CD4-positive, alpha-beta T cell treated with Interleukin-17A for 1 hour (primary cell): ENCODE measurements around the gene PTK7.
"Not testable (repeated sequence)": the region's sequence is repeated elsewhere in the genome, so short reads cannot be mapped to it uniquely, and the experiment has no call there.

Experiments used
- DNase-seq: peaks from one replicate; pipeline ENCODE4 v3.0.0-alpha.2; 2020

The PTK7 gene

DNA sequence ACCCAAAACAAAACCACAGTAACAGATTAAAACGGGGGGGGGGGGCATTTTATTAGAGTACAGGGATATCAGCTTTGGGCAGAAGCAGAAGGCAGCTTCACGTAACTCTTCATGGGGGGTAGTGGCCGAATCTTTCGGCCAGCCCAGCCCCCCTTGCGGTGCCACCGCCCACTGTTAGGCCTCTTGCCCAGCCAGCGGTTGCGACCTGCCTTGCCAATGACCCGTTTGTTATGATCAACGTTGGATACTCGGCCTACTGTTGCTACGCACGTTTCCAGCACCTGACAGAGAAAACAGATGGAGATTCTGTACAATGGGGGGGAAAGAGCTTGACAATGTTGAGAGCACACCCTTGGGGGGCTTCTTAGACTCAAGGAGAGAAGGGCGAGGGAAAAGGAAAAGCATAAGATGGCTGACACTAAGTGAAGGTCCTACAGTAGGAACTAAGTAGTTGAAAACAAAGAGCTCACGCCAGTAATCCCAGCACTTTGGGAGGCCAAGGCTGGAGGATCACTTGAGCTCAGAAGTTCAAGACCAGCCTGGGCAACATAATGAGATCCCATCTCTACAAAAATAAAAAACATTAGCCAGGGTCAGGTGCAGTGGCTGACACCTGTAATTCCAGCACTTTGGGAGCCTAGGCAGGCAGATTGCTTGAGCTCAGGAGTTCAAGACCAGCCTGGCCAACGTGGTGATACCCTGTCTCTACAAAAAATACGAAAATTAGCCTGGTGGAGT lies 21.7 kb upstream of the PTK7 start:
- DNase-seq = no peak

DNA sequence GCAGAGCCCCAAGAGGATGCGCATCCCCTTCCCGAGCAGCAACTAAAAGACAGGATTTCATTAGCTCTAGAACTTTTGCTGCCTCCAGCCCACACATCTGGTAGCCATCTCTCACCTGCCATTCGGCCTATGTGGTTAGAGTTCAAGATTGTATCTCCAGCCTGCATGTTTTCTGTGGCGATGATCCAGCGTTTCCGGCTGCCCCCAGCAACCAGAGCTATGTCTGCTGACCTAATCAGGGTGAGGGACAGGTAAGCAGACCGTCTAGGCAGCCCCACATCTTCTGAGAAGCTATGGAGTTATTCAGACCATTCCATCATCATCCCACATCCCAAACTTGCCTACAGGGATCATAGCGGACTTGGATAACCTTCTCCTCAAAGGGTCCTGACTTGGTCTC lies 20.1 kb upstream of the PTK7 start:
- DNase-seq = no peak

DNA sequence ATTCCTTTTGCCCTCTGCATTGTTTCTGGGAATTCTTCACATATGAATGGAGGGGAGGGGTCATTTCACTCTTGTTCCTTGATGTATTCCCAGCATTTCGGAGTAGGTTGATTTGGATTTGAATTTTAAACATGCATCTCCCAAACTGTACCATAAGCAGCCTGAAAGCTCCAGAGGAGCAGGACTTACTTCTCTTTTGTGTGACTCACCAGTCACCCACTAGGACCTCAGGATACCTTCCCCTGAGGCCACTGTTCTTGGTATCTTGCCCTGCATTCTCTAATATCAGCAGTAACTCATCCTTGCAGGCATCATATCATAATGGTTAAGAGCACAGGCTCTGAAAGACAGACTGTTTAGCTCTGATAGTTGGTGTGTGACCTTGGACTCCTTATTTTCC lies 17.6 kb upstream of the PTK7 start:
- DNase-seq = no peak

DNA sequence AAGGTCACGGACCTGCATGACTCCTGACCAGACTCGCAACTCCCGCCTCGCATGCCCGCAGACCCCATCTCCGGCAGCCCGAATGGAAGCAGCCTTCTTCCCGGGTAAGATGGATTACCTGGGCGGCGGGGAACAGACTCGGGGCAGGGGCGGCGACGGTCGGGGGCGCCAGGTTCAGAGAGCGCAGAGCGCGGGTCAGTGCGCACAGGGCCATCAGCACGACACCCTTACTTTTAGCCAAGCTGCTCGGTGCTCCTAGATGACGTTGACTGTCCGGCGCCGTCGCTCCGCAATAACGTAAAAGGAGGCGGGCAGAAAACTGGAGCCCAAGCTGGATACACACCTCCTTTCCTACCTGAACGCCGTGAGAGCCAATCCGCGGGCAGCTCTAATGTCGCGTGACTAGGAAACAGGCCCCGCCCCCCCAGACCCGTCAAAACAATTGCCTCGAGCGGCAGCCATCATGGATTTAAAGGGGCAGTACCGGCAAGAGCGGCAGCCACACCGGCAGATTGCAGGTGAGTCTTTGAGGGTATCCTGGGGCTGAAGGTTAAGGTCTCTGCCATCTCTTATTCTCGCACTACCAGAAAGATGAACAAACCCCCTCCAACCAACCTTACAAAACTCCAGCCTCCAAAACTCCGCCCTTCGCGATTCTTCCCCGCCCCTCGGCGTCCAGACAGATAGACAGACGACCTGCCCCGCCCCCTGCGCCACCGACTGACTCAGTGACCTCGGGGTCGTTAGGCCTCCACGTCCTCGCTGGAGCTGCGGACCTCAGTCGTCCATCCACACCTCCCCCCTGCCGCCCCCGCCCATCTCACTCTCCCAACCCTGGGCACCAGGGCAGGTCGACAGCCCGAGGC lies 16.7 kb upstream of the PTK7 start, which contains the start of the genes KLC4 and MRPL2:
KLC4 (plus strand) TSS at position 464 of the 866 bp plus-strand sequence. CDS start 1,705 bp downstream, outside the sequence.
MRPL2 (minus strand) TSS at position 267 of the 866 bp plus-strand sequence; CDS start at position 214, 53 bp downstream.
- DNase-seq = peak; percentile 99

DNA sequence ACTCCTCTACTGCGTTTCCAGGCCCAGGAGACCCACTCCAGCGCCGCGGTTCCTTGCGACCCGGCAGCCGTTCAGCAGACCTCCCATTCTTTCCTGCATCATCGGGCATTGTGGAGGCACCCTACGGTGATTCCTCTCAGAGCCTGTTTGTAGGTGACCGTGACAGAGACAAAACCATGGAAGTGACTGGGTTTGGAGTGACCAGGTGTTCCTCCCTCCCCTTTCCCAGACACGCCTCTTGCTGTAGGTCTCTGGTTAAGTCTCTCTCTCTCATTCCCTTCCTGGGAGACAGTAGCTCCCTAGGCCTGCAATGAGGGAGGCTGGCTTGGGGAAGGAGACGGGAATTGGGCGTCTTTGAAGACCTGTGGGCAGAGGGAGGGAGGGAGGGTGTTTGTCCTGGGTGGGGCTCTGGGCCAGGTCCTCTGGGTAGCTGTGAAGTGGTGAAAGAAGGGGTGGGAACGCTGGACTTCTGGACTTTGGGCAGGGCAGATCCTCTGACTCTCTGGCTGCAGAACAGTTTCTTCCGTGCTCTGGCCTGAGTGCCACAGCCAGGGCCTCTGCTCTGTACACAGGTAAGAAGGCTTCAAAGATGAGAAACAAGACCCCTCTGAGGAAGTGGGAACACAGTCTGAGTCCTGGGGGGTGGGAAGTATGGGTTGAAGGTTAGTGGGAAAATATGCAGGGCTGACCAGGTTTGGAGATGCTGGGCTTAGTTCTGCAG lies 15.9 kb upstream of the PTK7 start:
- no peak for DNase-seq

DNA sequence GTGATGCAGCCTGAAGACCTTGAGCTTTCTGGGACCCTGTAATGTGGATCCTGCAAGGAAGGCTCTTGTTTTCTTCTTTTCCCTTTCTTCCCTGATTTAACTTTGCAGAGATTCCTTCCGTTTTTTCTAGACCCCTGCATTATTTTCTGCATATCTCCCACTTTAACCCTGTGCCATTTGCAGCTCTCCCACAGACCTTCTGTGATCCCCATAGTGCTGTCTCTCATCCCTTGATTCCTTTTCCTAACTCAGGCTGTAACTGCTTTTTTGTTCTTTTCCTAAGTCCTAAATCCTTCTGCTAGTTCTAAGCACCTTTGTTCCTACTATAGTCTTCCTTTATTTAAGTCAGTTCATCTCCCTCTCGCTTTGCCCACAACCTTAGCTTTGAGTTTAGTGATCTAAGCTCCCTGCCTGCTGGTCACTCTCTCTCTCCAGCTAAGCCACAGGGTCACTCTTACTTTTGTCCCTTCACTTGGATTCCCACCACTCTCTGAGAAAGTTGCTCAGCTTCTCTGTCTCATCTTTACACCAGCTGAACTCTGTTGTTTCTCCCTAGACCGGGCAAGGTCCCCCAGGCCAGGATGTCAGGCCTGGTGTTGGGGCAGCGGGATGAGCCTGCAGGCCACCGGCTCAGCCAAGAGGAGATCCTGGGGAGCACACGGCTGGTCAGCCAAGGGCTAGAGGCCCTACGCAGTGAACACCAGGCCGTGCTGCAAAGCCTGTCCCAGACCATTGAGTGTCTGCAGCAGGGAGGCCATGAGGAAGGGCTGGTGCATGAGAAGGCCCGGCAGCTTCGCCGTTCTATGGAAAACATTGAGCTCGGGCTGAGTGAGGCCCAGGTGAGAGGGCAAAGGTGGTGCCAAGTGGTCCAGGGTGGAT lies 15.1 kb upstream of the PTK7 start:
- no peak for DNase-seq

DNA sequence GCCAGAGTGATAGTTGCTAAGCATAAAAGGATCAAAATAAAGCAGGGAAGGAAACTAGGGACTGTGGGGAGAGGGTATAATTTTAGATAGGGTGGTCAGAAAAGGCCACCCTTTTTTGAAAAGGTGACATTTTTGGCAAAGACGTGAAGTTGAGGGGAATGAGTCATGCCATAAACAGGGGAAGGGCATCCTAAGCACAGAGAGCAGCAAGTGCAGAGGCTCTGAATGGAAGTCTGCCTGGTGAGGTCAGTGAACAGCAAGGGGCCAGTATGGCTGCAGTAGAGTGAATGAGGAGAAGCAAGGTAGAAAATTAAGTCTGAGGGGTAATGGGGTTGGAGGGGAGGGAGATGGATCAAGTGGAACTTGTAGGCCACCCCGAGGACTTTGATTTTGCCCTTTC lies 14.3 kb upstream of the PTK7 start:
- DNase-seq = no peak

DNA sequence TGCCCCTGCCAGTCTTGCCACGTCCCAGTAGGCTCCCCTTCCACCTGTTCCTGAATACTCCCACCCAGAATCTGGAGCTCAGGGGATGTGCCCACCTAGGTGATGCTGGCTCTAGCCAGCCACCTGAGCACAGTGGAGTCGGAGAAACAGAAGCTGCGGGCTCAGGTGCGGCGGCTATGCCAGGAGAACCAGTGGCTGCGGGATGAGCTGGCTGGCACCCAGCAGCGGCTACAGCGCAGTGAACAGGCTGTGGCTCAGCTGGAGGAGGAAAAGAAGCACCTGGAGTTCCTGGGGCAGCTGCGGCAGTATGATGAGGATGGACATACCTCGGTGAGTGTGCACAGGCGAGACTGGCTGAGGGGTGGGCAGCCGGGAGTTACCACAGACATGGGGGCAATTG lies 13.3 kb upstream of the PTK7 start:
- no peak for DNase-seq

DNA sequence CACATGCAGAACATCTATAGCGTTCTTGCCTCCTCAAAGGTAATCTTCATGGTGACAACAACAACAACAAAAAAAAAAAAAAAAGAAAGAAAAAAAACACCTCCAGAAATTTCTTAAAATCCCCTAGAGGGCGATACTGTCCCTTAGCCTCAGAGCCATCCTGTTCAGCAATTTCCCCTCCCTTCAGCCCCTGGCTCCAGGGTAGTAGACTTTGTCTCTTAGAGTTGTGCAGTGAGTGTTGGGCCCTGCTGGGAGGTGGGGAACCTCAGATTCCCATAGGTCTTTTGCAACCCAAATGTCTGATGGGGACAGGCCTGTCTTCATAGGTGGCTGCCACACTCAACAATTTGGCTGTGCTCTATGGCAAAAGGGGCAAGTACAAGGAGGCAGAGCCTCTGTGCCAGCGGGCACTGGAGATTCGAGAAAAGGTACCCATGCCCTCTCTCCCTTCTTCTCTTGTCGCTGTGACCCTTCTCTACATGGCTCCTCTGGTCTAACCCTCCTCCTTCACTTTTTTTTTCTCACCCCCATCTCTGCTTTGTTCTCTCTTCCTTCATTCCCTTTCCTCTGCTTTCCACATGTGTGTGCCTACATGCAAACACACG lies 6.0 kb upstream of the PTK7 start:
- peak; percentile 48 for DNase-seq

DNA sequence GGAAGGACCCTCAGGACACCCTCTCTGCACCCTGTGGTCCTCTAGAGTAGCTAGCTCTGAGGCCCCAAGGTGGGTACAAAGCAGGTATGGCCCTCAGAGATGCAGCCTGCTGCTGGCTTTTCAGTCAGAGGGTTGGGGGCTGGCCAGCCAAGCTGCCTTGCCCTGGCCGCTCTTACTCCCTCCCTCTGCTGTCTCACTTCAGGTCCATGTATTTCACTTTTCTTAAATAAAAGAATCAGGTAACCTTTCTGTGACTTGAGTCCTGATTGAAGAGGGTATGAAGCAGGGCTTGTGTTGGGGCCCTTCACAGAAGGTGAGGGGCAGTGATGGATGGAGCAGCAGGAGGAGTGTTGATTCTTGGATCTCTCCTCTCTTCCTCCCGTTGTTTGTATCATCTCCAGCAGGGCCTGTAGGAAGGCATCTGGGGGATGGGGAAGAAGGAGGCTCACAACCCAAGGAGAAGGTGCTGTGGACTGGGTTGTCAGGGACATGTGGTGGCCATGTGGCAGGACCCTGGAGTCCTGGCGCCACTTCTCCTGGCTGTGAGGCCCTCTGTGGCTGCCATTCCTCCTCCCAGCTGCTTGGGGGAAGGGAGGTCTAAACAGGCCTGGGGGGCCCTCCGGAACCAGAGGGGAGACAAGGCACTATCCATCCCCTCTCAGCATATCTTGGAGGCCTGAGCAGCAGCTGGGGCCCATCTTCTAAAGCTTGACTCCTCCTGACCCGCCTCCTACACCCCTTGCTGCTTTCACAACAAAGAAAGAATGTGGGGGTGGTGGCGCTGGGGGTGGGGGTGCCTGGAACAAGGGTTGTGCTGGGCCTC lies 1.1 kb upstream of the PTK7 start:
- no peak for DNase-seq

DNA sequence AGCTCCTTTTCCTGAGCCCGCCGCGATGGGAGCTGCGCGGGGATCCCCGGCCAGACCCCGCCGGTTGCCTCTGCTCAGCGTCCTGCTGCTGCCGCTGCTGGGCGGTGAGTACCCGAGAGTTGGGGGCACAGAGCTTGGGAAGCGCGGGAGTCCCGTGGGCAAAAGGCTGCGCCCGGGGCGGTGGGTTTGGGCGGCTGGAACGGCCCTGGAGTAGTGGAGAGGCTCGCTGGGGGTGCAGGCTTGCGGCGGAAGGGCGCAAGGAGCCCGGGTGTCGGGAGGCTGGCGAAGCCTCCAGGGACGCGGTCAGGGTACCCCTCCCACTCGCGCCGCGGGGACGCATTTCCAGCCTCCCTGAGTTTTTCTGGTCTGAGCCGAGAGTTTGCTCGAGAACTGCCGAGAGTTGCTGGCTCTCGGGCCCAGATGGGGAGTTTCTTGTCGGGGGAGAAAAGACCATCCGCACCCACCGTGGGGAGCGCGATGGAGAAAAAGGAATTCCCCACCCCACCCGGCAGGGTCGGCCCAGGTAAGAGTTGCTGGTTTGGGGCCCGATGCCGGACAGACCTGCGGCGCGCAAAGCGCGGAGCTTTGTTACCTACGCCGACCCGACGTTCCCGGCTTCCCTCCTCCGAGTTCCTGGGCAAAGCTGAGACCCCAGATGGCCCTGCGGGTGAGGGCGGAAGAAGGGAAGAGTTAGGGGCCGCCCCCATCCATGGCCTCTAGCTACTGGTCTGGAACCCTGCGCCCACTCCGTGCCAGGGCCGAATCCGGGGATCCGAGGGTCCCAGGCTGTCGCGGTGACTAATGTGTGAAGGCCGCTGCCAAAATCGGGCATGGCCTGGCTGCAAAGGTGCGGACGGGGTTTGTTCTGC lies 584 bp downstream of the PTK7 start:
- DNase-seq = no peak

DNA sequence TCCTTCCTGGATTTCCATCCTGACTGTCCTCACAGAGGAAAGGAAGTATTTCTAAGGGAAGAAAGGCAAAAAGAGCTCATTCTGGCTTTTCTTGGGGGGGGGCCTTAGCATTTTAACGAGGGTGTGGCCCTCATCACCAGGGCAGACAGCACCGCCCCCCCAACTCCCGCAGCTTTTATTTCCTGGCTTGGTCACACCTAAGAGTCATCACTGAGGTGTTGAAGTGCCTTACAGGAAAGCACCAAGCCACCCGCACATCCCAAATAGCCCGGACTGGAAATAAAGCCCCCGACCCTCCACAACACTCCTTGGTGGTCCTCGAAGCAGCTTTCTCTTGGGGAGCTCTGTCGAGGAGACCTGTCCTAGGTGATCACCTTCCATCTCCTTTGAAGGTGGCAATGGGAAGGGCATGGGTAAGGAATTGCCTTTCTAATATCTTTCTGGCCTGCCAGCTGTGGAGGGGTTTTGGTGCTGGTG lies 1.3 kb downstream of the PTK7 start:
- DNase-seq = no peak

DNA sequence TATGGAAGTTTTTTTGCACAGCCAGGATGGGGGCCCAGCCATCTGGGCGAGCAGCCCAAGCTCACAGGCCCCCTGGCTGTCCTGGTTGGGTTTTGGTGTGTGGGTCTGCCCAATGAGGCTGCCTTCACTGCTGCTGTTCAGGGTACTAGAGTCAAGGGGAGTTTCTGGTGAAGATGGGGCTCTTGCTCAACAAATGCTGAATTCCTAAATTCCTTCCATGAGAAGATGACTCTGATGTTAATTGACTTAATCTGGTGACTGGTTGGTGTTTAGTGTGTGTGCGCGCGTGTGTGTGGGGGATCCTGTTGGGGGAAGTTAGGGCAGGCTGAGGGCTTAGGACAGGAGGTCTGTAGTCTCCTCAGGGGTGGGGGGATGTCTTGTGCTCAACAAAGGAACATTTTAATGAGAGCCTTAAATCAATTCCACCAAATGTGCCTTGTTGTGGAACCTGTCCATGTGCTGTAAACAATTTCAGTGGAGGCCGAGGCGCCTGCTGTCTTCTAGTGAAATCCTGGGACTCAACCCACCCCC lies 1.9 kb downstream of the PTK7 start:
- DNase-seq = no peak

DNA sequence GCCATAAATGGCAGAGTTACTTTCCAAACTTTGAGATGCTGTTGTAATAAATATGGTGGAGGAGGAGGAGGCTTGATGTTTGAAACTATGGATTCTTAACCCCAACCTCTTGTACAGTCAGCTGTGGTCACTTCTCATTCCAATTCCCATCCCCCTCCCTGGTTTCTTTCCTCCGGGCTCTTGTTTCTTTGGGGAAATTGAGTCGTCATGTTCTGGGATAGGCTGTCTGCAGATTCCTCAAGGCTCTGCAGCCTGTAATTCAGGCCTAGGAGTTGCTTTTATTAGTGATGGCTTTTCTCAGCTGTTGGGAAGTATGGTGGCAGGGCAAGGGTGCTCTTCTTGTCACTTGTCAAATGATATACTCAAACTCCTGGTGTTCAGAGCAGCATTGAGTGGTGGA lies 2.6 kb downstream of the PTK7 start:
- DNase-seq = no peak

DNA sequence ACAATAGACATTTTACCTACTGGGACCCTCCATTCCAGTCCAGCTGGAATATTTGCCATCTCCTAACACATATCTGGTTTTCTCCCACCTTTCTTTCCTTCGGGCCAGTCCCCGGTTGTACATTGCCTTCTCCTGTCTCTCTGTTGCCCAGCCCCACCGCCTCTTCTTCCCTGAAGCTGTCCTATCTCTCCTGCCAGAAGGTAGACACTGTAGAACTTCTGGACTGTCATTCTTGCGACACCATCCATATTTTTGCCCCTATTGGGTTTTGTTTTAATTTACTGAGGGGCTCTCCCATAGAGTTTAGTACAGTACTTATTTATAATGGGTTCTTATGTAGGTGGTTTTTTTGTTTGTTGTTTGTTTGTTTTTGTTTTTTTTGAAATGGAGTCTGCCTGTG lies 4.9 kb downstream of the PTK7 start:
- DNase-seq = no peak

DNA sequence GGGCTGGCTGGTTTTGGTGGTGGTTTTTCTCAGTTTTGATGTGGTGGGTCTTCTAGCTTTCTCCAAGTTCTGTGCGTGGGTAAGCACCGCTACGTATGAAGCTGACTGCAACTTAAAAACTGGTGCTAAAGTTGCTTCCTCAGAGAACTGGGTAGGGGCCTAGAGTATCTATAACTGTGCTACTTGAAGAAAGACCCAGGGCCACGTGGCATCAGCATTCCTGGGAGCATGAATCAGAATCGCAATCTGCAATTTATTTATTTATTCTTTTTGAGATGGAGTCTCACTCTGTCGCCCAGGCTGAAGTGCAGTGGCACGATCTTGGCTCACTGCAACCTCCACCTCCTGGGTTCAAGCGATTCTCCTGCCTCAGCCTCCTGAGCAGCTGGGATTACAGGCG lies 5.8 kb downstream of the PTK7 start:
- not testable (repeated sequence) for DNase-seq

DNA sequence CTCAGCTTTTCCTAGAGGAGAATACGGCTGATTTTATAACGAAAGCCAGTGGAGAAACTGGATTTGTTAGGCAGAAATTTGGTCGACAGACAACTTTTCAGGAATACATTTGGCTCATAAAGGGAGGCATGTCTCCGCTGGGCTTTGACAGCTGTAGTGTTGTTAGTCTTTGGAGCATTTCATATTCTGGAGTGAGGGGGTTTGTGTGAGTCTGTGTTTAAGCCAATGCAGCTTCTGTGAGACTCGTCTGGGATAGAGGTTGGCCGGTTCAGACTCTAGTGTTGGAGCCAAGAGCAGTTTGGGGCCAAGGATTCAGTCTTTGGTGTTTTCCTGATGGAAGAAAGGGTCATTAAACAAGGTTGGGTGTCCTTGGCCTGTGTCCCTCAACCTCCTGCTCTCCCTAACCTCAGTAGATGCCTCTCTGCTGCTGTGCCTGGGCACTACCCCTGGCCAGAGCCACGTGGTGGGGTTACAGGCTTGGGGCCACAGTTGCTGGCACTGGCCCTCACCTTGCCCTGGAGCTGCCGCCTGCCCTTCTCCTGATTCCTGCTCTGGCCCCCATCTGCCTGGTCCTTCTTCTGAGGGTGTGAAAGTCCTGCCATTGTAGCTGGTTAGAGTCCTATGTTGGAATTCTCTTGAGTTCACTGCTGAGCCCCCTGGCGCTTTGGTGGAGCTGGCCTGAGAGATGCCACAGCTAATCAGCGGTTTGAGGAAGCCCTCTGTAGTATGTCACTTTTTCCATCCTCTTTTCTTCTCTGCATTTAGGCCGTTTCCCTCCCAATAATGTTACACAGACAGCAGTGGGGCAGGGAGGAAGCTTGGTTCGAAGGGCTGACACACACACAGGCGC lies 6.9 kb downstream of the PTK7 start:
- DNase-seq = no peak

DNA sequence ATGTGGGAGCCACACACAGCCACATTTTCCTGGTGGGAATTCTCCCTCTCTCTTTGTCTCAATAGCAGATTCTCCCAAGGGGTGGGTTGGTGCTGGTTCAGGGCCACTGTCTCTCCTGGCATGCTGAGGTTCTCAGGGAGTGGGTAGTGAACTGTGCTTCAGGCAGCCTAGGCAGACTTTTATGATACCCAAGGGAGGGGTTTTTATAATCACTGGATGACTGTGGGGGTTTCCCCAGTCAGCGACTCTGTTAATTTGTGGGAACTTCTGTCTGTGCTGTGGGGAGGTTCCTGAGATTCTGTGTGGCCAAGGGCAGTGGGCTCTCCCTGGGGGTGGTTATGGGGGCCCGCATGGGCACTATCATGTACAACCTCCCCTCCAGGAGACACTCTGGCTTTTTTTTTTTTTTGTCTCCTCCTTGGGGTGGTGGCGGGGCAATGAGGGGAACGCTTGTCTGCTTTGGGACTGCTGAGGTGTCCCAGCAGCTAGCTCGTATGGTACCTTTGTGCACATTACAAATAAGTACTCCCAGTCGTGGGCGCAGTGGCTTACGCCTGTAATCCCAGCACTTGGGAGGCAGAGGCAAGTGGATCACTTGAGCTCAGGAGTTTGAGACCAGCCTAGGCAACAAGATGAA lies 10.0 kb downstream of the PTK7 start:
- DNase-seq = no peak
